Muscle of arm (tissue), 12 donors: ENCODE measurements around the gene FGFRL1. TPM values are rescaled to one million over a fixed set of nuclear protein-coding genes. Genes with fewer than 3 reads are reported as not detected.
A peak's percentile ranks its signal among the peaks of the same experiment; 100 is the strongest.
"Not testable (repeated sequence)": the region's sequence is repeated elsewhere in the genome, so short reads cannot be mapped to it uniquely, and the experiment has no call there.

Source experiments
- DNase-seq: peaks from one replicate; pipeline ENCODE4 v3.0.0-alpha.2; 2013
- polyA plus RNA-seq, 12 donors: library from polyadenylated mRNA; unstranded; fragments of 120-200 nt; gene quantifications; one replicate each; pipeline ENCODE4 v1.2.1, GENCODE V29; 2013; ENCODE audit not compliant: insufficient read length in 12 of 12

FGFRL1 gene
- polyA plus RNA-seq, 12 donors, result 87.4 to 371 (median 185) TPM

GRCh38 chr4:1048773-1049590 lies 37.6 kb downstream of the FGFRL1 start:
- DNase-seq, result no peak

GRCh38 chr4:1049591-1049905 lies 38.1 kb downstream of the FGFRL1 start:
- DNase-seq, result no peak

- DNase-seq, result no peak
Measured at GRCh38 chr4:1050486-1051213, 39.2 kb downstream of the FGFRL1 start.

GRCh38 chr4:1051472-1051871 lies 40.0 kb downstream of the FGFRL1 start:
- no peak for DNase-seq

GRCh38 chr4:1052231-1052671 lies 40.8 kb downstream of the FGFRL1 start:
- no peak for DNase-seq

- peak; percentile 74 for DNase-seq
Measured at GRCh38 chr4:1053080-1053661, 41.7 kb downstream of the FGFRL1 start.

- DNase-seq, result not testable (repeated sequence)
Measured at GRCh38 chr4:1053891-1054290, 42.5 kb downstream of the FGFRL1 start.

- not testable (repeated sequence) for DNase-seq
Measured at GRCh38 chr4:1054696-1055242, 43.3 kb downstream of the FGFRL1 start.

- DNase-seq, result not testable (repeated sequence)
Measured at GRCh38 chr4:1055243-1055701, 43.8 kb downstream of the FGFRL1 start.

- no peak for DNase-seq
Measured at GRCh38 chr4:1055721-1056590, 44.5 kb downstream of the FGFRL1 start.

- DNase-seq, result no peak
Measured at GRCh38 chr4:1056671-1057402, 45.4 kb downstream of the FGFRL1 start.

- DNase-seq, result no peak
Measured at GRCh38 chr4:1057403-1057745, 45.9 kb downstream of the FGFRL1 start.

- DNase-seq, result no peak
Measured at GRCh38 chr4:1058198-1058996, 47.0 kb downstream of the FGFRL1 start.

GRCh38 chr4:1058997-1059665 lies 47.7 kb downstream of the FGFRL1 start:
- DNase-seq, result no peak

GRCh38 chr4:1060121-1060520 lies 48.7 kb downstream of the FGFRL1 start:
- no peak for DNase-seq

- no peak for DNase-seq
Measured at GRCh38 chr4:1060621-1061020, 49.2 kb downstream of the FGFRL1 start.

- no peak for DNase-seq
Measured at GRCh38 chr4:1061056-1061700, 49.8 kb downstream of the FGFRL1 start.

GRCh38 chr4:1061760-1062159 lies 50.3 kb downstream of the FGFRL1 start:
- DNase-seq, result no peak

- no peak for DNase-seq
Measured at GRCh38 chr4:1062419-1062818, 51.0 kb downstream of the FGFRL1 start.
